ACC112 (cell line): ENCODE data around the gene KRTAP5-1.

Source experiments
- H2AFZ ChIP-seq: fragments of 200-600 bp; sonication (generic); one replicate; pipeline ENCODE4 v1.6.0; 2017; ENCODE audit warnings: antibody characterized with exemption, low read length; ENCODE audit not compliant: unreplicated experiment
- H3K27ac ChIP-seq: fragments of 200-600 bp; sonication (generic); 2 replicates; pipeline ENCODE4 v1.5.1; 2014; ENCODE audit warnings: low read depth, mild to moderate bottlenecking, antibody characterized with exemption, low read length, moderate library complexity
- H3K27me3 ChIP-seq: fragments of 200-600 bp; sonication (generic); 2 replicates; pipeline ENCODE4 v1.6.1; 2014; ENCODE audit warnings: mild to moderate bottlenecking, antibody characterized with exemption, low read length, moderate library complexity, mixed read lengths; ENCODE audit not compliant: insufficient read depth
- H3K36me3 ChIP-seq: fragments of 200-600 bp; sonication (generic); 2 replicates; pipeline ENCODE4 v1.6.1; 2016; ENCODE audit warnings: mild to moderate bottlenecking, antibody characterized with exemption, low read length, moderate library complexity, mixed read lengths; ENCODE audit not compliant: insufficient read depth
- H3K4me1 ChIP-seq: fragments of 200-600 bp; sonication (generic); one replicate; pipeline ENCODE4 v1.6.1; 2016; ENCODE audit warnings: low read length, mixed read lengths; ENCODE audit not compliant: insufficient read depth, unreplicated experiment, control insufficient read depth
- H3K4me3 ChIP-seq: fragments of 200-600 bp; sonication (generic); 2 replicates; pipeline ENCODE4 v1.5.1; 2014; ENCODE audit warnings: mild to moderate bottlenecking, low read depth, low read length
- H3K79me2 ChIP-seq: fragments of 200-600 bp; sonication (generic); one replicate; pipeline ENCODE4 v1.6.0; 2016; ENCODE audit warnings: low read length; ENCODE audit not compliant: control insufficient read depth, unreplicated experiment, insufficient read depth

KRTAP5-1 gene

GRCh38 chr11:1566381-1567051 is 18.6 kb downstream of the KRTAP5-1 start:
- no peaks in the 10 kb centered on the region for H3K4me1 ChIP-seq
- H2AFZ ChIP-seq: no peak overlapping the region

GRCh38 chr11:1565904-1566247 is 19.2 kb downstream of the KRTAP5-1 start:
- H3K36me3 ChIP-seq: no peaks in the 10 kb centered on the region
- no peak overlapping the region for H2AFZ ChIP-seq
- H3K4me1 ChIP-seq: no peaks in the 10 kb centered on the region
- no peaks in the 10 kb centered on the region for H3K79me2 ChIP-seq
- no peak overlapping the region for H3K4me3 ChIP-seq
- no peak overlapping the region for H3K27ac ChIP-seq
- peaks cover 6% of the 10 kb centered on the region for H3K27me3 ChIP-seq

More at GRCh38 chr11:1566381-1567051, 18.6 kb downstream of the KRTAP5-1 start:
- H3K36me3 ChIP-seq: no peaks in the 10 kb centered on the region
- H3K79me2 ChIP-seq: no peaks in the 10 kb centered on the region
- peaks cover 12% of the 10 kb centered on the region for H3K27me3 ChIP-seq
- H3K4me3 ChIP-seq: no peak overlapping the region
- H3K27ac ChIP-seq: no peak overlapping the region

- Histone ChIP-seq H3K27me3 (peaks cover under 1% of the 10 kb centered on the region), H3K79me2 (no peaks in the 10 kb centered on the region), H3K36me3 (no peaks in the 10 kb centered on the region), H2AFZ (no peak overlapping the region), H3K4me1 (no peaks in the 10 kb centered on the region), H3K4me3 (no peak overlapping the region), H3K27ac (no peak overlapping the region)
Measured at GRCh38 chr11:1565173-1565903, 19.7 kb downstream of the KRTAP5-1 start.

- Histone ChIP-seq H3K4me1 (peaks cover under 1% of the 10 kb centered on the region), H3K4me3 (no peak overlapping the region), H3K79me2 (no peaks in the 10 kb centered on the region), H3K27ac (no peak overlapping the region), H3K36me3 (no peaks in the 10 kb centered on the region), H2AFZ (no peak overlapping the region), H3K27me3 (no peaks in the 10 kb centered on the region; the same call in 1 of the 2 replicates)
Measured at GRCh38 chr11:1564535-1565172, 20.4 kb downstream of the KRTAP5-1 start.

- H3K4me3 ChIP-seq: no peak overlapping the region
- H3K27ac ChIP-seq: no peak overlapping the region
- H3K36me3 ChIP-seq: no peaks in the 10 kb centered on the region
- H3K27me3 ChIP-seq: no peaks in the 10 kb centered on the region; the same call in 1 of the 2 replicates
- H2AFZ ChIP-seq: no peak overlapping the region
- peaks cover 8% of the 10 kb centered on the region for H3K4me1 ChIP-seq
- no peaks in the 10 kb centered on the region for H3K79me2 ChIP-seq
Measured at GRCh38 chr11:1563697-1564534, 21.2 kb downstream of the KRTAP5-1 start.

GRCh38 chr11:1563149-1563638 is 21.9 kb downstream of the KRTAP5-1 start:
- Histone ChIP-seq H3K4me1 (peaks cover 15% of the 10 kb centered on the region), H3K4me3 (no peak overlapping the region), H3K27me3 (no peaks in the 10 kb centered on the region; the same call in 1 of the 2 replicates), H3K36me3 (no peaks in the 10 kb centered on the region), H2AFZ (no peak overlapping the region), H3K79me2 (no peaks in the 10 kb centered on the region), H3K27ac (no peak overlapping the region)

GRCh38 chr11:1562469-1563148 is 22.5 kb downstream of the KRTAP5-1 start:
- H3K27me3 ChIP-seq: no peaks in the 10 kb centered on the region; the same call in 1 of the 2 replicates
- H3K4me1 ChIP-seq: peaks cover 16% of the 10 kb centered on the region
- no peak overlapping the region for H3K27ac ChIP-seq
- H3K4me3 ChIP-seq: no peak overlapping the region
- no peak overlapping the region for H2AFZ ChIP-seq
- no peaks in the 10 kb centered on the region for H3K79me2 ChIP-seq
- H3K36me3 ChIP-seq: no peaks in the 10 kb centered on the region

- no peaks in the 10 kb centered on the region for H3K36me3 ChIP-seq
- peaks cover 16% of the 10 kb centered on the region for H3K4me1 ChIP-seq
- no peak overlapping the region for H3K4me3 ChIP-seq
- H3K27me3 ChIP-seq: no peaks in the 10 kb centered on the region
- H3K27ac ChIP-seq: no peak overlapping the region
- no peaks in the 10 kb centered on the region for H3K79me2 ChIP-seq
- no peak overlapping the region for H2AFZ ChIP-seq
Measured at GRCh38 chr11:1561955-1562354, 23.1 kb downstream of the KRTAP5-1 start.

- peaks cover 16% of the 10 kb centered on the region for H3K4me1 ChIP-seq
- H3K27me3 ChIP-seq: no peaks in the 10 kb centered on the region
- no peak overlapping the region for H3K27ac ChIP-seq
- H3K79me2 ChIP-seq: no peaks in the 10 kb centered on the region
- no peak overlapping the region for H2AFZ ChIP-seq
- no peaks in the 10 kb centered on the region for H3K36me3 ChIP-seq
- H3K4me3 ChIP-seq: no peak overlapping the region
Measured at GRCh38 chr11:1561266-1561665, 23.8 kb downstream of the KRTAP5-1 start.
